Epithelial cell of proximal tubule (primary cell): ENCODE results near the gene SUSD5. TPM values are rescaled to one million over a fixed set of nuclear protein-coding genes. Genes with fewer than 3 reads are reported as not detected.

ENCODE experiments used
- DNase-seq: peaks from one replicate; pipeline ENCODE4 v3.0.0-alpha.2; 2011; ENCODE audit warnings: low read depth
- H3K4me3 ChIP-seq: 2 replicates; pipeline ENCODE4 v1.5.1; 2011; ENCODE audit warnings: low read depth, mild to moderate bottlenecking, low read length
- total RNA-seq: library from RNA; depleted of rRNA; stranded (reverse); fragments of >200 nt; gene quantifications from 2 replicates; pipeline ENCODE4 v1.2.3, GENCODE V29; 2015
- TF ChIP-seq, protein P1 (sequence below): conservative IDR thresholded peaks from 2 replicates; pipeline ENCODE4 v1.5.1; 2012; ENCODE audit warnings: low read depth, mild to moderate bottlenecking, low read length

Gene SUSD5
- total RNA-seq, 1 donor from 2014 or later = 0.92 TPM

DNA sequence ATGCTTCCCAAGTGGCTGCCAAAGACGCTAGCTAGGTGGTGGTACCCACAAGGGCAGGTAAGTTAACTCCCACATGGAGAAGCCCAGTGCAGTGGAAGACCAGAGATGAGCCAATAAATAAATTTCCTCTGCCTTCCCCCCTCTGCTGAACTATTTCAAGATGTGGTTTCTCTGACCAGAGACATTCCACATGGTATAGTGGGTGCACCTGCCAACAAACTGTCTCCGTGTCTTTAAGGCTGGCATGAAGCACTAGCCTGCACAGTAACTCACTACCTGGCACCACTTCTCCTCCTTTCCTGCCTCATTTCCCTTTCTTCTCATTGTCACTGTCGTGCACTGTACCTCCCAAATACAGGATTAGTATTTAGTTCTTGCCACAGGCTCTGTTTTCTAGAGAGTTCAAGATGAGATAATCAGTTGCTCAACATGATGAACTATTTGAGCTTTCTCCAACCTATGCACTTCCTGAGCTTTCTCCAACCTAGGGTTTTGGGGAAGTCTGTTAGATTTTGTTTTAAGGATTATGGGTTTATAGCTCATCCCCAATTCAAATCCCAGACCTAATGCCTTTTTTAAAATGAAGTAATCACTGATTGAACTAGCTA is 113.2 kb downstream of the SUSD5 start:
- TF ChIP-seq, protein P1, sequence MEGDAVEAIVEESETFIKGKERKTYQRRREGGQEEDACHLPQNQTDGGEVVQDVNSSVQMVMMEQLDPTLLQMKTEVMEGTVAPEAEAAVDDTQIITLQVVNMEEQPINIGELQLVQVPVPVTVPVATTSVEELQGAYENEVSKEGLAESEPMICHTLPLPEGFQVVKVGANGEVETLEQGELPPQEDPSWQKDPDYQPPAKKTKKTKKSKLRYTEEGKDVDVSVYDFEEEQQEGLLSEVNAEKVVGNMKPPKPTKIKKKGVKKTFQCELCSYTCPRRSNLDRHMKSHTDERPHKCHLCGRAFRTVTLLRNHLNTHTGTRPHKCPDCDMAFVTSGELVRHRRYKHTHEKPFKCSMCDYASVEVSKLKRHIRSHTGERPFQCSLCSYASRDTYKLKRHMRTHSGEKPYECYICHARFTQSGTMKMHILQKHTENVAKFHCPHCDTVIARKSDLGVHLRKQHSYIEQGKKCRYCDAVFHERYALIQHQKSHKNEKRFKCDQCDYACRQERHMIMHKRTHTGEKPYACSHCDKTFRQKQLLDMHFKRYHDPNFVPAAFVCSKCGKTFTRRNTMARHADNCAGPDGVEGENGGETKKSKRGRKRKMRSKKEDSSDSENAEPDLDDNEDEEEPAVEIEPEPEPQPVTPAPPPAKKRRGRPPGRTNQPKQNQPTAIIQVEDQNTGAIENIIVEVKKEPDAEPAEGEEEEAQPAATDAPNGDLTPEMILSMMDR = no peak
- no peak for DNase-seq
- H3K4me3 ChIP-seq = no peak overlapping the region

DNA sequence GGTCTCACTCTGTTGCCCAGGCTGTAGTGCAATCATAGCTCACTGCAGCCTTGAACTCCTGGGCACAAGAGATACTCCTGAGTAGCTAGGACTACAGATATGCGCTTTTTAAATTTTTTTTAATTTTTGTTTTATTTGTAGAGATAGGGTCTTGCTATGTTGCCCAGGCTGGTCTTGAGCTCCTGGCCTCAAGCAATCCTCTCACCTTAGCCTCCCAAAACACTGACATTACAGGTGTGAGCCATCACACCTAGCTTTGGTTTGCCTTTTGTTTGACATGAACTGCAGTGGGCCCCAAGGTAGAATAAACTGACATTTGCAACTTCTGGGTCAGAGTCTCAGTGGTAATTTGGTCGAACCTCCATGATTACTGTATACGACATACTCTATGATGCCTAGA is 113.8 kb downstream of the SUSD5 start:
- no peak for DNase-seq
- no peak overlapping the region for H3K4me3 ChIP-seq
- TF ChIP-seq, protein P1 = no peak

DNA sequence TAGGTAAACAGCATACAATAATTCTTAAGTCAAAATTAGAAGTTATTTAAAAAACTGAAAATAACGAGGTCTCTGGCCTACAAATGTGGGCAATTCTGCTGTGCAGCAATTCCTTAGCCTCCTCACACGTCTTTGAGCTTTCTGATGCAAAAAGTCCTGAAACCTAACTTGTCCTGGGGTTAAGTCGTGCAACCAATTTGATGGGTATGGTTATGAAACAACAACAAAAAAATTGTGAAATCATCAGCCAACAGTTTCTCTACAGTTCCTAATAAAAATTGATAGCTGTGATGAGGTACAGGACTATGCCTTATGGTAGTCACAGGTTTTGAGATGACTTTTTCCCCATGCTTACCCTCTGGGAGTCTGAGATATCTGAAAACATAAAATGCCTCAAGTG is 115.1 kb downstream of the SUSD5 start:
- no peak for DNase-seq
- no peak overlapping the region for H3K4me3 ChIP-seq
- TF ChIP-seq, protein P1 = no peak

DNA sequence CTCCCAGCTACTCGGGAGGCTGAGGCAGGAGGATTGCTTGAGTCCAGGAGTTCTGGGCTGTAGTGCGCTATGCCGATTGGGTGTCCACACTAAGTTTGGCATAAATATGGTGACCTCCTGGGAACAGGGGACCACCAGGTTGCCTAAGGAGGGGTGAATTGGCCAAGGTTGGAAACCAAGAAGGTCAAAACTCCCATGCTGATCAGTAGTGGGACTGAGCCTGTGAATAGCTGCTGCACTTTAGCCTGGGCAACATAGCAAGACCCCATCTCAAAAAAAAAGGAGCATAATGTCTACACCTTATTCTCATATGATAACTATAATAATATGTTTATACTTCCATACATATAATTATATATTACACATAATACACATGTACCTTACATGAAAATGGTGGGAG is 115.6 kb downstream of the SUSD5 start:
- TF ChIP-seq, protein P1 = no peak
- no peak overlapping the region for H3K4me3 ChIP-seq
- no peak for DNase-seq

- TF ChIP-seq, protein P1 = no peak
- no peak for DNase-seq
- no peak overlapping the region for H3K4me3 ChIP-seq
Measured at GRCh38 chr3:33100229-33100628, 118.4 kb downstream of the SUSD5 start.

Other genes with a start within 250 kb of the SUSD5 start
- gene GLB1, start 121.7 kb downstream of the SUSD5 start, total RNA-seq = 70.0 and 107 TPM in 2 replicates
- gene TMPPE, start 121.7 kb downstream of the SUSD5 start, total RNA-seq = 3.6 and 4.0 TPM in 2 replicates
- gene CRTAP, start 104.8 kb downstream of the SUSD5 start, total RNA-seq = 180 and 193 TPM in 2 replicates
- gene FBXL2, start 58.6 kb upstream of the SUSD5 start, total RNA-seq = 10.8 and 13.4 TPM in 2 replicates
- 38.3 and 42.9 TPM in 2 replicates for gene UBP1, start 221.6 kb upstream of the SUSD5 start, total RNA-seq